Panc1 (cell line): ENCODE results near the gene DDX59.

Source experiments
- TF ChIP-seq, protein P1 (sequence below): fragments of 450-650 bp; IDR thresholded peaks from 2 replicates; pipeline ENCODE4 v1.5.1; 2017; ENCODE audit warnings: mild to moderate bottlenecking
- TF ChIP-seq, protein P2 (sequence below), 2 experiments: IDR thresholded peaks; 2 replicates each; pipeline ENCODE4 v1.6.1; 2011 to 2012; ENCODE audit warnings: low read depth in 2 of 2, control low read depth in 1 of 2, low read length in 1 of 2, mild to moderate bottlenecking in 1 of 2, moderate library complexity in 1 of 2; ENCODE audit not compliant: insufficient read depth in 1 of 2

DNA sequence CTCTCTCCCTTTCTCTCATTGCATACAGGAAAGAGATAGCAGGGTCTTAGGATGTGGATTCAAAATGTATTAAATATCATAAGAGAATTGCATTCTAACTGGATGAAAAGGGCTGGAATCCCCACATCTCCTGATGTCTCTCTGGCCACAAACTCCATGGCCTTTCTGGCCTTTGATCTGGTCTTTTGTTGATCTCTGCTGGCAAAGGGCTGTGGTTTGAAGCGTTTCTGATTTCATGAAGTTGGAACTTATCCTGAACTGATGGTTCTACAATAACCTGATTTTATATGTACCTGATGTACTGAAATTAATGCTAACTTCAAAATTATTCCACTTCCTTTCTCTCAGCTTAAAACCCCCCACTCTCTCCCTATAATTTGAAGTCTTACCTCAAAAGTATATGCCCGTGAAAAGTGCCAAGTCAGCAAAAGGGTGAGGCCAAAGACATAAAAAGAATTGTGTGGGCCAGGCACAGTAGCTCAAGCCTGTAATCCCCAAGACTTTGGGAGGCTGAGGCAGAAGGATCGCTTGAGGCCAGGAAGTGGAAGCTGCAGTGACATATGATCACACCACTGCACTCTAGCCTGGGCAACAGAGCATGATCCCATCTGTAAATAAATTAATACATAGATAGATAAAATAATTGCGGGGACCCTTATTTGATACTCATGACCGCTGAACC is 42.7 kb downstream of the DDX59 start:
- TF ChIP-seq, protein P1, sequence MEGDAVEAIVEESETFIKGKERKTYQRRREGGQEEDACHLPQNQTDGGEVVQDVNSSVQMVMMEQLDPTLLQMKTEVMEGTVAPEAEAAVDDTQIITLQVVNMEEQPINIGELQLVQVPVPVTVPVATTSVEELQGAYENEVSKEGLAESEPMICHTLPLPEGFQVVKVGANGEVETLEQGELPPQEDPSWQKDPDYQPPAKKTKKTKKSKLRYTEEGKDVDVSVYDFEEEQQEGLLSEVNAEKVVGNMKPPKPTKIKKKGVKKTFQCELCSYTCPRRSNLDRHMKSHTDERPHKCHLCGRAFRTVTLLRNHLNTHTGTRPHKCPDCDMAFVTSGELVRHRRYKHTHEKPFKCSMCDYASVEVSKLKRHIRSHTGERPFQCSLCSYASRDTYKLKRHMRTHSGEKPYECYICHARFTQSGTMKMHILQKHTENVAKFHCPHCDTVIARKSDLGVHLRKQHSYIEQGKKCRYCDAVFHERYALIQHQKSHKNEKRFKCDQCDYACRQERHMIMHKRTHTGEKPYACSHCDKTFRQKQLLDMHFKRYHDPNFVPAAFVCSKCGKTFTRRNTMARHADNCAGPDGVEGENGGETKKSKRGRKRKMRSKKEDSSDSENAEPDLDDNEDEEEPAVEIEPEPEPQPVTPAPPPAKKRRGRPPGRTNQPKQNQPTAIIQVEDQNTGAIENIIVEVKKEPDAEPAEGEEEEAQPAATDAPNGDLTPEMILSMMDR = no peak
- TF ChIP-seq, protein P2, sequence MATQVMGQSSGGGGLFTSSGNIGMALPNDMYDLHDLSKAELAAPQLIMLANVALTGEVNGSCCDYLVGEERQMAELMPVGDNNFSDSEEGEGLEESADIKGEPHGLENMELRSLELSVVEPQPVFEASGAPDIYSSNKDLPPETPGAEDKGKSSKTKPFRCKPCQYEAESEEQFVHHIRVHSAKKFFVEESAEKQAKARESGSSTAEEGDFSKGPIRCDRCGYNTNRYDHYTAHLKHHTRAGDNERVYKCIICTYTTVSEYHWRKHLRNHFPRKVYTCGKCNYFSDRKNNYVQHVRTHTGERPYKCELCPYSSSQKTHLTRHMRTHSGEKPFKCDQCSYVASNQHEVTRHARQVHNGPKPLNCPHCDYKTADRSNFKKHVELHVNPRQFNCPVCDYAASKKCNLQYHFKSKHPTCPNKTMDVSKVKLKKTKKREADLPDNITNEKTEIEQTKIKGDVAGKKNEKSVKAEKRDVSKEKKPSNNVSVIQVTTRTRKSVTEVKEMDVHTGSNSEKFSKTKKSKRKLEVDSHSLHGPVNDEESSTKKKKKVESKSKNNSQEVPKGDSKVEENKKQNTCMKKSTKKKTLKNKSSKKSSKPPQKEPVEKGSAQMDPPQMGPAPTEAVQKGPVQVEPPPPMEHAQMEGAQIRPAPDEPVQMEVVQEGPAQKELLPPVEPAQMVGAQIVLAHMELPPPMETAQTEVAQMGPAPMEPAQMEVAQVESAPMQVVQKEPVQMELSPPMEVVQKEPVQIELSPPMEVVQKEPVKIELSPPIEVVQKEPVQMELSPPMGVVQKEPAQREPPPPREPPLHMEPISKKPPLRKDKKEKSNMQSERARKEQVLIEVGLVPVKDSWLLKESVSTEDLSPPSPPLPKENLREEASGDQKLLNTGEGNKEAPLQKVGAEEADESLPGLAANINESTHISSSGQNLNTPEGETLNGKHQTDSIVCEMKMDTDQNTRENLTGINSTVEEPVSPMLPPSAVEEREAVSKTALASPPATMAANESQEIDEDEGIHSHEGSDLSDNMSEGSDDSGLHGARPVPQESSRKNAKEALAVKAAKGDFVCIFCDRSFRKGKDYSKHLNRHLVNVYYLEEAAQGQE (IDR thresholded peaks at IDR 0.05; ENCODE audit: insufficient read depth in 1 of 2, low read depth in 2 of 2, low read length in 1 of 2) = no peak
